Measurements from ENCODE around the gene PXYLP1.
"Not testable (repeated sequence)": the region's sequence is repeated elsewhere in the genome, so short reads cannot be mapped to it uniquely, and the experiment has no call there.

Gene PXYLP1

GRCh38 chr3:141231101-141231951 lies at the start of gene PXYLP1:
PXYLP1 (plus strand) TSS chr3:141231825; CDS start chr3:141260176, 28,351 bp downstream.
- DNase-seq = peak; percentile 21 to 95 (median 80)

GRCh38 chr3:141183606-141184005 lies 48.0 kb upstream of the PXYLP1 start:
- no peak for DNase-seq

- DNase-seq = no peak
Measured at GRCh38 chr3:141184430-141184829, 47.2 kb upstream of the PXYLP1 start.

- no peak for DNase-seq
Measured at GRCh38 chr3:141191097-141191749, 40.4 kb upstream of the PXYLP1 start.

GRCh38 chr3:141192345-141192744 lies 39.3 kb upstream of the PXYLP1 start:
- peak; percentile 48 to 100 (median 92) for DNase-seq

GRCh38 chr3:141193066-141193830 lies 38.4 kb upstream of the PXYLP1 start:
- no peak for DNase-seq

- no peak for DNase-seq
Measured at GRCh38 chr3:141201122-141201521, 30.5 kb upstream of the PXYLP1 start.

GRCh38 chr3:141202682-141203081 lies 28.9 kb upstream of the PXYLP1 start:
- no peak for DNase-seq

- DNase-seq = no peak
Measured at GRCh38 chr3:141203866-141204265, 27.8 kb upstream of the PXYLP1 start.

GRCh38 chr3:141204343-141204742 lies 27.3 kb upstream of the PXYLP1 start:
- no peak for DNase-seq

- DNase-seq = not testable (repeated sequence)
Measured at GRCh38 chr3:141211306-141211705, 20.3 kb upstream of the PXYLP1 start.

GRCh38 chr3:141212101-141212500 lies 19.5 kb upstream of the PXYLP1 start:
- no peak for DNase-seq

GRCh38 chr3:141212555-141212954 lies 19.1 kb upstream of the PXYLP1 start:
- no peak for DNase-seq

- no peak for DNase-seq
Measured at GRCh38 chr3:141216975-141217374, 14.7 kb upstream of the PXYLP1 start.

- DNase-seq = no peak
Measured at GRCh38 chr3:141217389-141217788, 14.2 kb upstream of the PXYLP1 start.

- DNase-seq = peak in 1 of 51 donors; percentile 18
Measured at GRCh38 chr3:141218162-141218835, 13.3 kb upstream of the PXYLP1 start.

GRCh38 chr3:141218926-141219325 lies 12.7 kb upstream of the PXYLP1 start:
- DNase-seq = no peak

- no peak for DNase-seq
Measured at GRCh38 chr3:141223673-141224166, 7.9 kb upstream of the PXYLP1 start.

- DNase-seq = no peak
Measured at GRCh38 chr3:141225939-141226338, 5.7 kb upstream of the PXYLP1 start.

GRCh38 chr3:141227216-141227615 lies 4.4 kb upstream of the PXYLP1 start:
- DNase-seq = no peak

GRCh38 chr3:141227752-141228151 lies 3.9 kb upstream of the PXYLP1 start:
- DNase-seq = peak in 1 of 51 donors; percentile 17
